ENCODE results near the gene PNPO.
"Not testable (repeated sequence)": the region's sequence is repeated elsewhere in the genome, so short reads cannot be mapped to it uniquely, and the experiment has no call there.

Gene PNPO

DNA sequence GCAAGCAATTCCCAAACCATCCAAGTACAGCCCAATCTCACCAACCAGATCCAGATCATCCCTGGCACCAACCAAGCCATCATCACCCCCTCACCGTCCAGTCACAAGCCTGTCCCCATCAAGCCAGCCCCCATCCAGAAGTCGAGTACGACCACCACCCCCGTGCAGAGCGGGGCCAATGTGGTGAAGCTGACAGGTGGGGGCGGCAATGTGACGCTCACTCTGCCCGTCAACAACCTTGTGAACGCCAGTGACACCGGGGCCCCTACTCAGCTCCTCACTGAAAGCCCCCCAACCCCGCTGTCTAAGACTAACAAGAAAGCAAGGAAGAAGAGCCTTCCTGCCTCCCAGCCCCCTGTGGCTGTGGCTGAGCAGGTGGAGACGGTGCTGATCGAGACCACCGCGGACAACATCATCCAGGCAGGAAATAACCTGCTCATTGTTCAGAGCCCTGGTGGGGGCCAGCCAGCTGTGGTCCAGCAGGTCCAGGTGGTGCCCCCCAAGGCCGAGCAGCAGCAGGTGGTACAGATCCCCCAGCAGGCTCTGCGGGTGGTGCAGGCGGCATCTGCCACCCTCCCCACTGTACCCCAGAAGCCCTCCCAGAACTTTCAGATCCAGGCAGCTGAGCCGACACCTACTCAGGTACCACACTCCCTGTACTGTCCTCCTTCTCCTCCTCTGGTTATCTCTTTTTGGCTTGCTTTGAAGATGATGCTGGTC, 24.7 kb upstream of the PNPO start:
- no peak overlapping the region for H3K4me3 ChIP-seq (ENCODE audit: low read depth, low read length)
- in situ Hi-C loops (cut with HindIII; ENCODE audit: low sequenced_read_pairs), result no loop called here
- DNase-seq (ENCODE audit: low read depth), result no peak
- TF ChIP-seq CTCF (IDR thresholded peaks at IDR 0.05; ENCODE audit: low read depth, low read length, missing control alignments), result no peak

DNA sequence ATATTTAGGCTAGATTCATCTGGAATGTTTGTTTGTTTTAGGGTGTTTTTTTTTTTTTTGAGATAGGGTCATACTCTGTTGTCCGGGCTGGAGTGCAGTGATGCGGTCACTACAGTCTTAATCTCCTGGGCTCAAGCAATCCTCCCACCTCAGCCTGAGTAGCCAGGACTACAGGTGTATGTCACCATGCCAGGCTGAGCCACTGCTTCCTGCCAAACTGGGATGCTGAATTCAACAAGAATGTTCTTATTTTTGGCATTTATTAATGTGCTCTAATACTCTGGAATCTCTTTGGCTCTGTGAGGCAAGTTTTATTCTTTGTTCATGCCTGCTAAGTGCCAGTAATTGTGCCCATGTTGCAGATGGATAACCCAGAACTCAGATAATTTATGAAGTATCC, 23.8 kb upstream of the PNPO start:
- no peak for TF ChIP-seq CTCF (IDR thresholded peaks at IDR 0.05; ENCODE audit: low read depth, low read length, missing control alignments)
- H3K4me3 ChIP-seq (ENCODE audit: low read depth, low read length), result no peak overlapping the region
- in situ Hi-C loops (cut with HindIII; ENCODE audit: low sequenced_read_pairs), result no loop called here
- DNase-seq (ENCODE audit: low read depth), result no peak

DNA sequence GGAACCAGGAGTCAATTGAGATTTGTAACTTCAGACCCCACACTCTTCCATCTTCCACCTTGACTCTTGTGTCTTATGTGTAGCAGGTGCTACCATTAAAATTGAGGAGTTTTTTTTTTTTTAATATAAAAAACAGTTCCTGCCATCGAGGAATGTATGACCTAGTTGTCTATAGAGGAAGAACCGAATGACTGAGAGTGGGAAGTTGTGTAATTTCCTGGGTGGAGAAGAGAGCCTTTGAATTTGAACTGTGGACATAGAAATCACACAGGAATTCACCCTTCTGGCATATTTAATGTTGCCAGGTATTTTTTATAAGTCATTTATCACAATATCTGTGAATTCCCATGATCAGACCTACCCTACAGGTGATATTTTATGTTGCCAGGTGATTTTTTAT, 23.4 kb upstream of the PNPO start:
- no peak for DNase-seq (ENCODE audit: low read depth)
- TF ChIP-seq CTCF (IDR thresholded peaks at IDR 0.05; ENCODE audit: low read depth, low read length, missing control alignments), result no peak
- in situ Hi-C loops (cut with HindIII; ENCODE audit: low sequenced_read_pairs), result no loop called here
- no peak overlapping the region for H3K4me3 ChIP-seq (ENCODE audit: low read depth, low read length)

- H3K4me3 ChIP-seq (ENCODE audit: low read depth, low read length), result no peak overlapping the region
- no peak for TF ChIP-seq CTCF (IDR thresholded peaks at IDR 0.05; ENCODE audit: low read depth, low read length, missing control alignments)
- in situ Hi-C loops (cut with HindIII; ENCODE audit: low sequenced_read_pairs), result no loop called here
- DNase-seq (ENCODE audit: low read depth), result no peak
Observed at GRCh38 chr17:47918991-47919390, 22.4 kb upstream of the PNPO start.

- DNase-seq (ENCODE audit: low read depth); in situ Hi-C loops (cut with HindIII; ENCODE audit: low sequenced_read_pairs); H3K4me3 ChIP-seq (ENCODE audit: low read depth, low read length): not testable (repeated sequence)
Observed at GRCh38 chr17:47919889-47920288, 21.5 kb upstream of the PNPO start.

GRCh38 chr17:47924785-47925677, 16.3 kb upstream of the PNPO start:
- no peak overlapping the region for H3K4me3 ChIP-seq (ENCODE audit: low read depth, low read length)
- TF ChIP-seq CTCF (IDR thresholded peaks at IDR 0.05; ENCODE audit: low read depth, low read length, missing control alignments), result no peak
- in situ Hi-C loops (cut with HindIII; ENCODE audit: low sequenced_read_pairs), result no loop called here

DNA sequence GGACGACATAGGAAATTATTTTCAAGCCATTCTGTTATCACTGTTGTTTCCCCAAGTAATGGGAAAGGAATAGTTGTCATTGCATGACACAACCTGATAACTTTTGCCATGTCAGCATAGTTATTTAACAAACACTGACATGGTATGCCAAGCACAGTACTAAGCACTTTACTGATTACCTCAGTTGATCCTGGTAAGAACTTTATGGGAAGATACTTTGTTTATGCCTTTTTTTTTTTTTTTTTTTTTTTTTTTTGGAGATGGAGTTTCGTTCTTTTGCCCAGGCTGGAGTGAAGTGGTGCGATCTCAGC, 15.7 kb upstream of the PNPO start:
- in situ Hi-C loops (cut with HindIII; ENCODE audit: low sequenced_read_pairs), result no loop called here
- no peak for DNase-seq (ENCODE audit: low read depth)
- H3K4me3 ChIP-seq (ENCODE audit: low read depth, low read length), result no peak overlapping the region
- no peak for TF ChIP-seq CTCF (IDR thresholded peaks at IDR 0.05; ENCODE audit: low read depth, low read length, missing control alignments)

More at GRCh38 chr17:47924785-47925677, 16.3 kb upstream of the PNPO start:
- DNase-seq (ENCODE audit: low read depth), result no peak

Measured in astrocyte of the cerebellum (primary cell).